Measurements from ENCODE around the gene ITK.

DNA sequence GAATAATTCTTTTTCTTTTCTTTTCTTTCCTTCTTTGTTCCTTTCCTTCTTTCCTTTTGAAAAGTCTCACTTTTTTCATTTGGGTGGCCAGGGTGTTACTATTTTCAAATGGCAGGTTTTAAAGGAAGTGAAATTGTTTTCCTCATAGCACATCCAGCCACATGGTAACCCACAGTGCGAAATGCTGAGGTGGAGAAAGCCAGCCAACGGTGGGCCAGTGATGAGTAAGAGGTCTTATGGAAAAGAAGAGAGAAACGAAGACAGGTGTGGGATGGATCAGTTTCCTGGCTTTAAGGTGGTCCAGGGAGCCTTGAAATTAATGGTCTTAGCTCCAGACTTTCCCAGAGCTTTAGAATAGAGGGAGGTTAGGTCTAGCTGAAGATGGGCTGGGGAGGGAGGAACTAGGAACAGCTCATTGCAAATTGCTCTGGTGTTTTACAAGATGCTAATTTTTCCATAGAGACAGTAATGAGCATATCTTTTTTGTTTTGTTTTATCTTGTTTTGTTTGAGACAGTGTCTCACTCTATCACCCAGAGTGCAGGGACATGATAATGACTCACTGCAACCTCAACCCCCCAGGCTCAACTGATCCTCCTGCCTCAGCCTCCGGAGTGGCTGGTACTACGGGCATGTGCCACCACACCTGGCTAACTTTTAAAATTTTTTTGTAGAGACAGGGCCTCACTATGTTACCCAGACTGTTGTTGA lies 17.8 kb downstream of the ITK start:
- TF ChIP-seq EZH2 (IDR thresholded peaks at IDR 0.05), result no peak
- TF ChIP-seq, protein P1, sequence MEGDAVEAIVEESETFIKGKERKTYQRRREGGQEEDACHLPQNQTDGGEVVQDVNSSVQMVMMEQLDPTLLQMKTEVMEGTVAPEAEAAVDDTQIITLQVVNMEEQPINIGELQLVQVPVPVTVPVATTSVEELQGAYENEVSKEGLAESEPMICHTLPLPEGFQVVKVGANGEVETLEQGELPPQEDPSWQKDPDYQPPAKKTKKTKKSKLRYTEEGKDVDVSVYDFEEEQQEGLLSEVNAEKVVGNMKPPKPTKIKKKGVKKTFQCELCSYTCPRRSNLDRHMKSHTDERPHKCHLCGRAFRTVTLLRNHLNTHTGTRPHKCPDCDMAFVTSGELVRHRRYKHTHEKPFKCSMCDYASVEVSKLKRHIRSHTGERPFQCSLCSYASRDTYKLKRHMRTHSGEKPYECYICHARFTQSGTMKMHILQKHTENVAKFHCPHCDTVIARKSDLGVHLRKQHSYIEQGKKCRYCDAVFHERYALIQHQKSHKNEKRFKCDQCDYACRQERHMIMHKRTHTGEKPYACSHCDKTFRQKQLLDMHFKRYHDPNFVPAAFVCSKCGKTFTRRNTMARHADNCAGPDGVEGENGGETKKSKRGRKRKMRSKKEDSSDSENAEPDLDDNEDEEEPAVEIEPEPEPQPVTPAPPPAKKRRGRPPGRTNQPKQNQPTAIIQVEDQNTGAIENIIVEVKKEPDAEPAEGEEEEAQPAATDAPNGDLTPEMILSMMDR (IDR thresholded peaks at IDR 0.05), result no peak
